ENCODE results near the gene CSNK1G2. TPM values are rescaled to one million over a fixed set of nuclear protein-coding genes. Genes with fewer than 3 reads are reported as not detected.
A peak's percentile ranks its signal among the peaks of the same experiment; 100 is the strongest.

CSNK1G2 gene
- total RNA-seq = 10 to 100 TPM; 55.5 to 92.4 TPM

DNA sequence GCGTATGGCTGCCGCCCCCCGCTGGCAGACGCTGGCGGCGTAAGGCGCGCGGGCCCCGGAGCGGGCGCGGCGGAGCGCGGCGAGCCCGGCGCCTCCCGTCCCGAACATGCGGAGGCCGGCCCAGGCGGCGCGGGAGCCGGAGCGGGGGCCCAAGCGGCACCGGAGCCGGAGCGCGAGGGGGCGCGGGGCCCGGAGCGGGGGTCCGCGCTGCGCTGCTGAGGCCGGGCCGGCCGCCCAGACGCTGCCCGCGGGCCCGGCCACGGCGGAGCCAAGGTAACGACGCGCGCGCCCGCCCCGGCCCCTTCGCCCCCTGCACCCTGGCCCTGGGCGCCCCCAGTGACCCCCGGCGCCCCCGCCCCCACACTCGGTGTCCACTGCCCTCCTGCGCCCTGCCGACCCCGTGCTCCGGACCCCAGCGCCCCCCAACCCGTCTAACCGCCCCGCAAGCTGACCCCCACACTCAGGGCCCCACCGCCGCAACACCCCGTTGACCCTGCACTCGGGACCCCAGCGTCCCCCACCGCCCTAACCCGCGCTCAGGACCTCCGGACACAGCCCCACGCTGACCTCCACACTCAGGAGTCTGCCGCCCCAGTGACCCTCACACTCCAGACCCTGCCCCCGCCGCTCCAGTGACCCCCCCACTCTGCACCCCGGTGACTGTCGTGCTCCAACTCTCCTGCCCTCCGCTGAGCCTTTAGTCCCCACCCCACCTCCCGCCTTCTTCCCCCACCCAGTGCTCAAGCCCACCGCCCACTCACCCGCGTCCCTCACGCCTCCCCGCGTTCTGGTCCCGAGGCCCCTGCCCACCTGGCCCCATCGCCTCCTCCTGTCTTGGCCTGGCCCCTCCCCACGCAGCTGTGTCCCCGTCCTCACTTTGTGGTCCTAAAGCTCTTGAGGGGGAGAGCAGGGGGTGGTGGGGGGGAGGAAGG, at the start of gene CSNK1G2:
Gene CSNK1G2, plus strand, starts transcription at position 27 of the 932 bp plus-strand sequence. CDS start 28,601 bp downstream, outside the sequence.
- Histone ChIP-seq H3K9me3 (no peaks in the 10 kb centered on the region), H3K4me3 (peak within 1 kb of the TSS; percentile 86), H3K36me3 (no peaks in the 10 kb centered on the region), H3K27me3 (replicated peaks; ENCODE audit: insufficient read depth) (no peaks in the 10 kb centered on the region), H3K27ac (peak within 1 kb of the TSS; percentile 100), H3K4me1 (ENCODE audit: control insufficient read depth in 1 of 2, low read depth in 2 of 2) (peaks cover 16 to 26% of the 10 kb centered on the region in 2 donors)
- TF ChIP-seq CTCF (IDR thresholded peaks at IDR 0.05) = no peak
- ATAC-seq (ENCODE audit: insufficient number of reproducible peaks, low FRiP score, low read depth) (no peak), DNase-seq (ENCODE audit: low spot score) (no peak)

GRCh38 chr19:1893791-1894190, 47.2 kb upstream of the CSNK1G2 start:
- Histone ChIP-seq H3K4me3 (no peak overlapping the region), H3K9me3 (no peaks in the 10 kb centered on the region), H3K27me3 (replicated peaks; ENCODE audit: insufficient read depth) (no peaks in the 10 kb centered on the region), H3K36me3 (no peaks in the 10 kb centered on the region), H3K27ac (no peak overlapping the region), H3K4me1 (ENCODE audit: control insufficient read depth in 1 of 2, low read depth in 2 of 2) (peaks cover 0 to 14% of the 10 kb centered on the region in 2 donors)
- no peak for TF ChIP-seq CTCF (IDR thresholded peaks at IDR 0.05)
- DNase-seq (ENCODE audit: low spot score) (no peak), ATAC-seq (ENCODE audit: insufficient number of reproducible peaks, low FRiP score, low read depth) (no peak)

- no peak for DNase-seq (ENCODE audit: low spot score)
- Histone ChIP-seq H3K9me3 (no peaks in the 10 kb centered on the region), H3K27ac (no peak overlapping the region), H3K4me3 (no peak overlapping the region), H3K4me1 (ENCODE audit: control insufficient read depth in 1 of 2, low read depth in 2 of 2) (peaks cover 0 to 14% of the 10 kb centered on the region in 2 donors), H3K36me3 (no peaks in the 10 kb centered on the region), H3K27me3 (replicated peaks; ENCODE audit: insufficient read depth) (no peaks in the 10 kb centered on the region)
- no peak for TF ChIP-seq CTCF (IDR thresholded peaks at IDR 0.05)
- ATAC-seq (ENCODE audit: insufficient number of reproducible peaks, low FRiP score, low read depth) = no peak
These were observed 44.5 kb upstream of the CSNK1G2 start for GRCh38 chr19:1896508-1896907.

DNA sequence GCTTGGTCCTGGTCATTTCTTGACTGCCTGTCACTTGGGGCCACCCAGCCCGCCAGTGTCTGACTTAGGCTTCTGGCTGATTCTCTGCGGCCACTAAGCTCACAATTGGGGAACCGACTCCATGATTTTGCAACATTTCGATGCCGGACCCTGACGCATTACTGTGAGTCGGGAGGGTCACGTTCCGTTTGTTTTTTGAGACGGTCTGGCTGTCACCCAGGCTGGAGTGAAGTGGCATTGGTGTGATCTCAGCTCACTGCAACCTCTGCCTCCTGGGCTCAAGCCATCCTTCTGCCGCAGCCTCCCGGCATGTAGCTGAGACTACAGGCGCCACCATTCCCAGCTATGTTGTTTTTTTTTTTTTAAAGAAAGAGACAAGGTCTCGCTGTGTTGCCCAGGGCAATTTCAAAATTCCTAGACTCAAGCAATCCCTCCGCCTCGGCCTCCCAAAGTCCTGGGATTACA, 39.0 kb upstream of the CSNK1G2 start:
- peak overlapping the region in 1 of 2 donors; percentile 80 for H3K27ac ChIP-seq
- no peak overlapping the region for H3K4me3 ChIP-seq
- H3K4me1 ChIP-seq (ENCODE audit: control insufficient read depth in 1 of 2, low read depth in 2 of 2) = peaks cover 9 to 41% of the 10 kb centered on the region in 2 donors
- no peaks in the 10 kb centered on the region for H3K27me3 ChIP-seq (replicated peaks; ENCODE audit: insufficient read depth)
- DNase-seq (ENCODE audit: low spot score) (no peak), ATAC-seq (ENCODE audit: insufficient number of reproducible peaks, low FRiP score, low read depth) (no peak)
- no peak for TF ChIP-seq CTCF (IDR thresholded peaks at IDR 0.05)
- no peaks in the 10 kb centered on the region for H3K36me3 ChIP-seq
- H3K9me3 ChIP-seq = no peaks in the 10 kb centered on the region

DNA sequence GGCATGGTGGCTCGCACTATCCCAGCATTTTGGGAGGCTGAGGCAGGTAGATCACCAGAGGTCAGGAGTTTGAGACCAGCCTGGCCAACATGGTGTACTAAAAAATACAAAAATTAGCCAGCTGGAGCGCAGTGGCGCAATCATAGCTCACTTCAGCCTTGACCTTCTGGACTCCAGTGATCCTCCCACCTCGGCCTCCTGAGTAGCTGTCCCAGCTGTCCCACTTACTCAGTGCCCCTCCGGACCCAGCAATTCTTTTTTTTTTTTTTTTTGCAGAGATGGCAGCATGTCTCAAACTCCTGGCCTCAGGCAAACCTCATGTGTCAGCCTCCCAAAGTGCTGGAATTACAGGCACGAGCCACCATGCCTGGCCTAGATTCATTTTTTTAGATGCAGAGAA, 38.0 kb upstream of the CSNK1G2 start:
- no peaks in the 10 kb centered on the region for H3K36me3 ChIP-seq
- ATAC-seq (ENCODE audit: insufficient number of reproducible peaks, low FRiP score, low read depth) = no peak
- peak overlapping the region; percentile 18 for H3K4me3 ChIP-seq
- no peaks in the 10 kb centered on the region for H3K9me3 ChIP-seq
- H3K4me1 ChIP-seq (ENCODE audit: control insufficient read depth in 1 of 2, low read depth in 2 of 2) = peaks cover 9 to 35% of the 10 kb centered on the region in 2 donors
- DNase-seq (ENCODE audit: low spot score) = no peak
- no peak for TF ChIP-seq CTCF (IDR thresholded peaks at IDR 0.05)
- H3K27me3 ChIP-seq (replicated peaks; ENCODE audit: insufficient read depth) = no peaks in the 10 kb centered on the region
- peak overlapping the region; percentile 65 to 80 for H3K27ac ChIP-seq
